Epidermal melanocyte (primary cell): ENCODE results near the gene BPIFB2.
"Not testable (repeated sequence)": the region's sequence is repeated elsewhere in the genome, so short reads cannot be mapped to it uniquely, and the experiment has no call there.

ENCODE experiments used
- DNase-seq: peaks from one replicate; pipeline ENCODE4 v3.0.0; 2011; ENCODE audit warnings: low spot score; ENCODE audit not compliant: insufficient read length

The BPIFB2 gene

DNA sequence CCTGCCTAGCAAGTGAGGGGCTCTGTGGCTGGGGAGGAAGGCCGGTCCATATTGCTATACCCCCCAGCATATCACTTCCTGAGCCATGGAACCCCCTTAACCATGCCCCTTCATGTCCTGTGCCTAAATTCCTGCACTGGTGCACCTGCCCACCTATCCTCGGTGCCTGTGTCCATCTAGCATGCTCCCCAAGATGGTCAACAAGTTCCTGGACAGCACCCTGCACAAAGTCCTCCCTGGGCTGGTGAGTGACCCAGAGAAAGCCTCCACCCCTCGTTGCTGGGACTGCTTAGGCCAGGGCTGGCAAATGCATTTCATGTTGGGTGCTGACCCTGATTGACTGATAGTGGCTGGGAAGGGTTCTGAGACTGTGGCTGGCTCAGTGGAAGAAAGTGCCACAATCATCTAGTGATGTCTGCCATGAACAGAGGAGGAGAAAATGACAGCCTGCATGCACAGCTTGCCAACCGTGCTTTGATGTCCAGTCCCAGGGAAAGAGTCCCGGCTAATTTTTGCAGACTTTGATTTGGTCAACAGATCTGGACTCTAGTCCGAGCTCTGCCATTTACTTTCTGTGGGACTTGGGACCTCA lies 27.5 kb downstream of the BPIFB2 start:
- no peak for DNase-seq

DNA sequence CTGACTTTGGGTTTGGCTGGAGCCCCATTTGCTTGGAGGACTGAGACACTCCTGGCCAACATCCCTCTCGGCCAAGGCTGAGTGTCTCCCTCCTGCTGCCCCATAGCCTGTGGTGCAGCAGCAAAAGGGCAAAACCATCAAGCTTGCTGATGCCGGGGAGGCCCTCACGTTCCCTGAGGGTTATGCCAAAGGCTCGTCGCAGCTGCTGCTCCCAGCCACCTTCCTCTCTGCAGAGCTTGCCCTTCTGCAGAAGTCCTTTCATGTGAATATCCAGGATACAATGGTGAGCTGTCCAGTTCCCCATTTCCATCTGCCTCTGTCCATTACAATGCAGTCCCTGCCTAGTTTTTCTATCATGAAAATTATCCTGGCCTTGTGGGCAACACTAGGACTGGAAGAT lies 30.0 kb downstream of the BPIFB2 start:
- DNase-seq = no peak

- no peak for DNase-seq
These were observed 30.7 kb downstream of the BPIFB2 start for GRCh38 chr20:33038243-33038642.

DNA sequence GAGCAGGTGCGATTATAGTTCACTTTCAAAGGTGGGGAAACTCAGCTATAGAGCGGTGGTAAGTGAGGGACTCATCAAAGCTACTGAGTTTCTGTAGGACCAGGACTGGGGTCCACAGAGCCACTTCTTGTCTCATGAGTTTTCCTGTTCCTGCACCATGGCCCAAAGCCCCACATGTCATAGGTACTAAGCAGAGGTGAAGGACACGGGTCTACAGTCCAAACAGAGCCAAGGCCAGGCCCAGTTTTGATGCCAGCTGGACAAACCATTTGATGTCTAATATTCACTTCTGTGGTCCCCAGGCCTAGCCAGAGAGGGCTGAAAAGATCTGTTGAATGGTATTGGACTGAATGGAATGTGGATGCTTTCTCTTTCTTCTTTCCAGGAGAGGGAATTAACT lies 34.9 kb downstream of the BPIFB2 start:
- no peak for DNase-seq

GRCh38 chr20:33042983-33043730 lies 35.7 kb downstream of the BPIFB2 start:
- no peak for DNase-seq

DNA sequence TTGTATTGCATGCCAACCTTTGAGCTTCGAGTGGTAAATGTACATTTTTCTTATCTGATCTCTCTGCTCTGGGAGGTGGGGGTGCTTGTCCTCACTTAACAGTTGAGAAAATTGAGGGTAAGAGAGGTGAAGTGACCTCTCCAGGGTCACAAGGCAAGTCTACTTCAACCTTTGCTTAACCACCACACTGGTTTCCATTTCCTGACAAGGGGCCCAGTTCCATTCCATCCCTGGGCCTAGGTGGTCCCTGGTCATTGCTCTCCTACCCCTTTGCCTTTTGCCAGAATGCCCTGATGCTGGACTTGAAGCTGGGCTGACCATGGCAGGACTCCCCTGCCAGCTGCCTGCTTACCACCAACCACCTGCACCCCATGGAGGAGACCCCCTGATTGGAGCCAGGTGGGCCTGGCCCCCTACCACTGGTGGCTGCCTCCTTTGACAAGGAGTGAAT lies 36.3 kb downstream of the BPIFB2 start:
- DNase-seq = no peak

DNA sequence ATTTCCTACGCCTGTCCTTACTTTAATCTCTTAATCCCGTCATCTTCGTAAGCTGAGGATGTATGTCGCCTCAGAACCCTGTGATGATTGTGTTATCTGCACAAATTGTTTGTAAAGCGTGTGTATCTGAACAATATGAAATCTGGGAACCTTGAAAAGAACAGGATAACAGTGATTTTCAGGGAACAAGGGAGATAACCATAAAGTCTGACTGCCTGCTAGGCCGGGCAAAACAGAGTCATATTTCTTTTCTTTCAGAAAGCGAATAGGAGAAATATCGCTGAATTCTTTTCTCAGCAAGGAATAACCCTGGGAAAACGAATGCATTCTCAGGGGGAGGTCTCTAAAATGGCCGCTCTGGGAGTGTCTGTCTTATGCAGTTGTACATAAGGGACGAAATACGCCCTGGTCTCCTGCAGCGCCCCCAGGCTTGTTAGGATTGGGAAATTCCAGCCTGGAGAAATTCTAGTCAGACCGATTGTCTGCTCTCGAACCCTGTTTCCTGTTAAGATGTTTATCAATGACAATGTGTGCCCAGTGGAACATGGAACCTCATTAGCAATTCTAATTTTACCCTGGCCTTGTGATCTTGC lies 37.7 kb downstream of the BPIFB2 start:
- not testable (repeated sequence) for DNase-seq

DNA sequence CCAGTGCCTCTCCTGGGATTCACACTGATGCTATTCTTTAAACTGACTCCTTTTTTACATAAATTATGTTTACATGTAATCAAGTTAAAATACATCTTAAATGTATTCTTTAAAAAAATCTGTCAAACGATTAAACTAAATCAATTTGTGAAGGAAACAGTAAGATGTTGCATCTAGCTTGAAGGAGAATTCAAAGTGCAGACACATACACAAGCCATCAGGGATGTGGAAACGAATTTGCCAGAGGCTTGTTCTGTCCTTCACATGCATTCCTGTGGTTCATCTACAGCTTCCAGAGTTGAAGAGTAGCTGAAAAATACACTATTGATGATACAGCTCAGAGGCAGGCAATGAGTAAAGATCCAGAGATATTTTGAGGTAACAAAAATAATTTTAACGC lies 38.9 kb downstream of the BPIFB2 start:
- no peak for DNase-seq

DNA sequence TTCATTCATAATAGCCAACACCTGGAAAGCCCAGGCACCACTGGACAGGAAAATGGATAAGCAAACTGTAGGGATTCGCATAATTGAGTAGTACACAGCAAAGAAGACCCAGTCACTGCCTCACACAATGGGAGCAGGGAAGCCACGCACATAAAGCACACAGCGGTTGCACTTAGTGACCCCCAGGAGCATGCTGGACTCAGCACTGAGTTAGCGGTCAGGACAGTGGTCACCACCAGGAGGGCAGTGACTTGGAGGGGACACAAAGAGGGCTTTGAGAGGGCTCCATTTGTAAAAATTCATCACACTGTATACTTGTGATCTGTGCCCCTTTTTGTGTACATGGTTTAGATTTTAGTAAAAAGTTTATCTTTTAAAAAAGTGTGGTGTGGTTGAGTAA lies 43.8 kb downstream of the BPIFB2 start:
- no peak for DNase-seq

GRCh38 chr20:33053291-33054106 lies 46.0 kb downstream of the BPIFB2 start, which contains the start of gene BPIFB3:
Gene BPIFB3, plus strand, starts transcription at chr20:33053903. Its CDS starts 1,533 bp downstream, at chr20:33055436.
- no peak for DNase-seq

- DNase-seq = no peak
These were observed 46.9 kb downstream of the BPIFB2 start for GRCh38 chr20:33054381-33054780.

DNA sequence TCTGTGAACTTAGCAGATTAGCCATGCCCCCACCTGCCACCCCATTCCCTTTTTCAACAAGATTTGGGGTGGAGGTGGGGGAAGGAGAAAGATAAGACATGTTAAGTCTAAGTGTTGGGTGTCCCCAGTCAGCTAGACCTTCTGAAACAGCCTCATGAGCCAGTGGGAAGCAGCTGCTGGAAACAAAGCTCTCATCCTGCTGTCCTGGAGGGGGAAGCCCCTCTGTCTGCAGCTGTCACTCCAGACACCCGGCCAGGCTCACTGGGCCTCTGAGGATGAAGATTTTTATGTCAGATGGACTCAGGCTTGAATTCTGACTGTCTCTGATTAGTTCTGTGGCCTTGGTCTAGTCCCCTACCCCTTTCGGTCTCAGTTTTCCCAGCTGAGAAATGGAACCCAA lies 47.3 kb downstream of the BPIFB2 start:
- DNase-seq = no peak

DNA sequence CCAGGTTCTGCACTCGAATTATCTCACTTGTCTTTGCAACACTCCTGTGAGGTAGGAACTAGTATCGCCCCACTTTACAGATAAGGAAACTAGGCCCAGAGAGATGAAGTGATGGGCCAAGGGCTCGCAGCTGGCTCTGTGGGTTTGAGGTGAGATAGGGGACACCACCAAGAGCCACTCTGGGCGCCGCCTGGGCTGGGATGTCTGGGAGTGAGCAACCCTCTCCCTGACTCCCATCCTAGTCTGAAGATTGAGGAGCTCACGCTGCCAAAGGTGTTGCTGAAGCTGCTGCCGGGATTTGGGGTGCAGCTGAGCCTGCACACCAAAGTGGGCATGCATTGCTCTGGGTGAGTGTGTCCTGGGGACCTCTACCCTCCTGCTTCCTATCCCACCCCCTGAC lies 51.6 kb downstream of the BPIFB2 start:
- no peak for DNase-seq

GRCh38 chr20:33059741-33060390 lies 52.4 kb downstream of the BPIFB2 start:
- DNase-seq = no peak

DNA sequence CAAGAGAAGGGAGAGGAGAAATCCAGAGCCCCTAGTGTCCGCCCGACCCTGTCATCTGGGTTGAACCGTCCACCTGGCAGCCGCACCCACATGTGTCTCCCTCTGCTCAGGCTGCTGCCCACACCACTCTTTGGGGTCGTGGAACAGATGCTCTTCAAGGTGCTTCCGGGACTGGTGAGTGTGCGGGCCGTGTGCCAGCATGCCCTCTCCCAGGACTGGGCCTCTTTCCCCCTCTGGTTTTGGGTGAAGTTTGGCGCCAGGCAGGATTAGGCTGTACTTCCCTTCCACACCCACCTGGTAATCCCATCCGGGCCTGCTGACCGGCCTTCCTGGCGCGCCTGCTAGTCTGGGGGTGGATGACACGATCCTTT lies 54.1 kb downstream of the BPIFB2 start:
- DNase-seq = no peak

GRCh38 chr20:33062105-33062824 lies 54.8 kb downstream of the BPIFB2 start:
- no peak for DNase-seq

- DNase-seq = no peak
These were observed 55.3 kb downstream of the BPIFB2 start for GRCh38 chr20:33062825-33063149.

DNA sequence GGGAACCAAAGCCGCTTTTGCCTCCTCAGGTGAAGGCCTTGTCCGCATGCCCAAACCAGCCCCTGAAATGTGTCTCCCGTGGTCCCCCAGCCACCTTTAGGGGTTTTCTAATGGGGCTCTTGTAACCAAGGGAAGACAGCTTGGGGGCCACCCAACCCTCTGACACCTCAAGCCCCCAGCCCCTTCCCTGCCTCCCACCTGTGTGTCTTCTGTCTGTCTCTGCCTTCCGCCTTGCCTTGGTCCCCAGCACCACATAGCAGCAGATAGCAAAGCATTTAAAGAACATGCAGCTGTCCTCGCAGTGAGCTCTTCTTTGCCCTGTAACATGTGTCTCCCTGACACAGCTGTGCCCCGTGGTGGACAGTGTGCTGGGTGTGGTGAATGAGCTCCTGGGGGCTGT lies 55.8 kb downstream of the BPIFB2 start:
- DNase-seq = no peak

GRCh38 chr20:33064572-33065287 lies 57.2 kb downstream of the BPIFB2 start:
- DNase-seq = no peak

- DNase-seq = no peak
These were observed 58.3 kb downstream of the BPIFB2 start for GRCh38 chr20:33065785-33066184.
